GM12878 (cell line): Measurements from ENCODE around the gene PRKRIP1. TPM values are rescaled to one million over a fixed set of nuclear protein-coding genes. Genes with fewer than 3 reads are reported as not detected.

Experiments
- ATAC-seq: fragments of 200-7000 bp; cut with Tn5 transposase; 3 replicates; pipeline ENCODE4 v1.9.1; 2020; ENCODE audit warnings: mild to moderate bottlenecking, moderate library complexity
- BruUV-seq: library from RNA; stranded (reverse); fragments of 400-500 nt; replicated peaks from 2 replicates; lab custom pipeline; 2021; lab: Mats Ljungman, UMichigan
- CTCF ChIA-PET: fragments of 300-600 bp; sonication (Branson Sonifier 250); formaldehyde crosslinking; extraction: SDS; loops from one replicate; lab custom pipeline; 2021; ENCODE audit warnings: inconsistent platforms; lab: Yijun Ruan, JAX
- POLR2A ChIA-PET: fragments of 350-600 bp; formaldehyde crosslinking; extraction: SDS; loops from one replicate; lab custom pipeline; 2021; ENCODE audit warnings: inconsistent platforms; lab: Charles Lee
- RAD21 ChIA-PET: fragments of 300-600 bp; sonication (Branson Sonifier 250); formaldehyde crosslinking; loops from one replicate; lab custom pipeline; 2023; ENCODE audit warnings: antibody characterized with exemption; ENCODE audit not compliant: unreplicated experiment; lab: Charles Lee
- SMC1A ChIA-PET: fragments of 300-600 bp; sonication (Branson Sonifier 250); formaldehyde crosslinking; loops from one replicate; lab custom pipeline; 2023; ENCODE audit not compliant: unreplicated experiment, uncharacterized antibody; lab: Charles Lee
- DNase-seq: peaks from one replicate; pipeline ENCODE4 v3.0.0-alpha.2; 2011; ENCODE audit warnings: low read depth, low spot score
- FAIRE-seq: peaks from 3 replicates; lab custom pipeline; 2011; peaks lifted over from hg19 to GRCh38; lab: Jason Lieb, UNC
- H2AFZ ChIP-seq: 2 replicates; pipeline ENCODE4 v1.6.0; 2011; ENCODE audit warnings: low read depth, low read length, control low read depth; ENCODE audit not compliant: control insufficient read depth
- H3K27ac ChIP-seq: 2 replicates; pipeline ENCODE4 v1.5.1; 2011; ENCODE audit warnings: control low read depth; ENCODE audit not compliant: control insufficient read depth, insufficient read depth
- H3K27me3 ChIP-seq, 2 experiments: replicated peaks in 1 of 2; 2 replicates each; pipeline versions ENCODE4 v1.6.0 to v1.6.1; 2011; ENCODE audit warnings: low read length in 1 of 2; ENCODE audit not compliant: control insufficient read depth in 2 of 2, insufficient read depth in 2 of 2
- H3K36me3 ChIP-seq, 2 experiments: 2 replicates each; pipeline ENCODE4 v1.5.1; 2011; ENCODE audit warnings: low read length in 1 of 2; ENCODE audit not compliant: control insufficient read depth in 2 of 2, insufficient read depth in 2 of 2
- H3K4me1 ChIP-seq: 2 replicates; pipeline ENCODE4 v1.6.1; 2011; ENCODE audit warnings: mild to moderate bottlenecking, low read length, moderate library complexity, mixed read lengths; ENCODE audit not compliant: control insufficient read depth, insufficient read depth
- H3K4me2 ChIP-seq: 2 replicates; pipeline ENCODE4 v1.6.0; 2011; ENCODE audit warnings: control low read depth; ENCODE audit not compliant: control insufficient read depth, insufficient read depth
- H3K4me3 ChIP-seq: fragments of 200-600 bp; sonication (generic); 2 replicates; pipeline ENCODE4 v1.5.1; 2016
- H3K79me2 ChIP-seq: 2 replicates; pipeline ENCODE4 v1.6.0; 2011; ENCODE audit warnings: low read length; ENCODE audit not compliant: control insufficient read depth, insufficient read depth
- H3K9ac ChIP-seq: 2 replicates; pipeline ENCODE4 v1.8.0; 2011; ENCODE audit warnings: low read length, control low read depth, mixed read lengths; ENCODE audit not compliant: control insufficient read depth, insufficient read depth
- H3K9me3 ChIP-seq: replicated peaks from 3 replicates; pipeline ENCODE4 v1.5.1; 2011; ENCODE audit warnings: mild to moderate bottlenecking, low read length; ENCODE audit not compliant: control insufficient read depth, insufficient read depth
- H4K20me1 ChIP-seq: 2 replicates; pipeline ENCODE4 v1.6.0; 2011; ENCODE audit not compliant: control insufficient read depth, insufficient read depth
- CTCF ChIP-seq, 3 experiments: IDR thresholded peaks in 2 of 3; conservative IDR thresholded peaks in 1 of 3; 2 replicates each; pipeline ENCODE4 v1.5.1; 2011; ENCODE audit warnings: low read depth in 3 of 3, low read length in 3 of 3, mild to moderate bottlenecking in 3 of 3, control low read depth in 2 of 3, moderate library complexity in 2 of 3, inconsistent platforms in 1 of 3, mixed read lengths in 1 of 3; ENCODE audit not compliant: control insufficient read depth in 2 of 3, insufficient read depth in 1 of 3; ENCODE audit errors: extremely low read depth in 1 of 3
- GATAD2B ChIP-seq: fragments of 450-650 bp; conservative IDR thresholded peaks from 2 replicates; pipeline ENCODE4 v1.6.1; 2017; ENCODE audit warnings: low read depth, mild to moderate bottlenecking, moderate library complexity
- HDAC6 ChIP-seq: fragments of 200-600 bp; sonication (generic); IDR thresholded peaks from one replicate; pipeline ENCODE4 v1.8.0; 2017; ENCODE audit warnings: antibody characterized with exemption; ENCODE audit not compliant: unreplicated experiment
- MEF2B ChIP-seq: fragments of 450-650 bp; IDR thresholded peaks from 2 replicates; pipeline ENCODE4 v1.6.1; 2018; ENCODE audit warnings: mild to moderate bottlenecking, moderate library complexity; ENCODE audit not compliant: partially characterized antibody, poor library complexity, severe bottlenecking
- MLLT1 ChIP-seq: fragments of 450-650 bp; IDR thresholded peaks from 2 replicates; pipeline ENCODE4 v1.6.1; 2016; ENCODE audit warnings: mild to moderate bottlenecking
- PBX3 ChIP-seq: IDR thresholded peaks from 2 replicates; pipeline ENCODE4 v1.6.1; 2011; ENCODE audit warnings: mild to moderate bottlenecking, low read depth, low read length, moderate library complexity; ENCODE audit not compliant: insufficient replicate concordance
- PRDM15 ChIP-seq: fragments of 450-650 bp; formaldehyde crosslinking; IDR thresholded peaks from 2 replicates; pipeline ENCODE4 v1.4.0; 2020; ENCODE audit warnings: mild to moderate bottlenecking, moderate library complexity
- SMARCA5 ChIP-seq: fragments of 450-650 bp; IDR thresholded peaks from 2 replicates; pipeline ENCODE4 v1.6.1; 2017; ENCODE audit warnings: mild to moderate bottlenecking
- TARDBP ChIP-seq: IDR thresholded peaks from 2 replicates; pipeline ENCODE4 v1.6.1; 2016; ENCODE audit warnings: borderline replicate concordance
- TCF12 ChIP-seq: IDR thresholded peaks from 2 replicates; pipeline ENCODE4 v1.6.1; 2011; ENCODE audit warnings: low read depth, mild to moderate bottlenecking, low read length
- ZBTB33 ChIP-seq: fragments of 450-650 bp; IDR thresholded peaks from 2 replicates; pipeline ENCODE4 v1.6.1; 2017; ENCODE audit warnings: mild to moderate bottlenecking
- ZNF384 ChIP-seq: IDR thresholded peaks from 2 replicates; pipeline ENCODE4 v1.6.1; 2012; ENCODE audit warnings: low read depth, mild to moderate bottlenecking, low read length, improper control_type of control experiment, borderline replicate concordance
- WGBS: methylation state at CpG from one replicate; pipeline ENCODE4 v1.1.6; 2016; ENCODE audit warnings: low lambda C conversion rate; ENCODE audit not compliant: insufficient replicate concordance, insufficient coverage; ENCODE audit errors: missing lambda C conversion rate; 5-methylcytosine and 5-hydroxymethylcytosine counted together
- in situ Hi-C: fragments of 300-500 bp; cut with MboI; formaldehyde crosslinking; loops from 9 replicates; pipeline ENCODE4 v1.14.3; 2018; ENCODE audit warnings: mixed read lengths
- intact Hi-C: fragments of 100-400 bp; cut with micrococcal nuclease; formaldehyde crosslinking; loops from one replicate; pipeline ENCODE4 v1.14.2; 2022; ENCODE audit not compliant: unreplicated experiment
- polyA plus RNA-seq, 11 experiments: library from polyadenylated mRNA; depleted of rRNA in 4 of 11; unstranded in 6 of 11; stranded (reverse) in 5 of 11; fragments of >200 nt; fragmentation: Nextera tagmentation in 4 of 11; fragmentation: Illumina TruSeq in 1 of 11; extraction: Ambion mirVana in 4 of 11; extraction: Trizol in 1 of 11; gene quantifications; 1 replicate in 1 of 11; 2 replicates in 10 of 11; pipeline versions ENCODE4 v1.2.1 to v1.2.3, GENCODE V29; 2011 to 2016; ENCODE audit warnings: inconsistent platforms in 2 of 11, missing spikeins in 2 of 11, low read depth in 1 of 11
- total RNA-seq, 4 experiments: library from RNA; depleted of rRNA in 3 of 4; stranded (reverse); fragments of >200 nt in 3 of 4; fragmentation: Illumina TruSeq in 1 of 4; extraction: Trizol in 1 of 4; gene quantifications; 2 replicates each; pipeline versions ENCODE4 v1.2.1 to v1.2.3, GENCODE V29; 2013 to 2021

Gene PRKRIP1
- total and polyA plus RNA-seq, 10 of the 15 experiments (the other 5 are each of a cell fraction or from before 2014, with no cell fraction given), result 17.0 to 38.4 (median 25.5) TPM

- peak overlapping the region; percentile 91 for H3K4me2 ChIP-seq
- H3K27ac ChIP-seq, result peak overlapping the region; percentile 86
- ChIA-PET RAD21 (interaction anchor here (1.3 to 2.9 kb wide), 3 partner anchors 8 to 29 kb away, joined by 3 to 26 read pairs (median 13); no protein-coding TSS in a partner anchor), SMC1A (interaction anchor here (0.9 to 3.1 kb wide), 8 partner anchors 8 to 37 kb away, joined by 3 to 15 read pairs (median 4); partner anchors contain the start of genes ALKBH4 and LRWD1), CTCF (interaction anchor here (0.6 to 5.0 kb wide), 7 partner anchors 8 to 27 kb away, joined by 3 to 39 read pairs (median 5); no protein-coding TSS in a partner anchor), POLR2A (interaction anchor here (0.5 to 13.0 kb wide), 6 partner anchors 7 to 1885 kb away, joined by 3 to 210 read pairs (median 9); no protein-coding TSS in a partner anchor)
- in situ Hi-C loops (no loop called here), intact Hi-C loops (no loop called here)
- peaks cover 8 to 9% of the 10 kb centered on the region in 2 experiments for H3K36me3 ChIP-seq
- BruUV-seq, result TSS peak; percentile 65
- H3K9me3 ChIP-seq, result no peaks in the 10 kb centered on the region
- peaks cover 34% of the 10 kb centered on the region for H3K4me1 ChIP-seq
- peaks cover 40% of the 10 kb centered on the region for H3K79me2 ChIP-seq
- FAIRE-seq, result no peak
- no peaks in the 10 kb centered on the region for H3K27me3 ChIP-seq
- 6% methylated on average over 8 of the region's 9 CpGs for WGBS
- H3K9ac ChIP-seq, result peak overlapping the region; percentile 79
- H2AFZ ChIP-seq, result no peak overlapping the region; the same call in none of the 2 replicates
- H4K20me1 ChIP-seq, result no peaks in the 10 kb centered on the region
- DNase-seq, result no peak
- peak; percentile 33 for ATAC-seq
- peak overlapping the region; percentile 74 for H3K4me3 ChIP-seq
- TF ChIP-seq HDAC6 (no peak), PBX3 (no peak), CTCF (IDR thresholded peaks at IDR 0.05 in 2 of 3, conservative IDR thresholded peaks at IDR 0.05 in 1 of 3; ENCODE audit: control insufficient read depth in 2 of 3, extremely low read depth in 1 of 3, insufficient read depth in 1 of 3, low read depth in 3 of 3, low read length in 3 of 3) (0 out of 6 replicates have a peak, but pooled peaks of 1 of the 3 experiments have one; percentile 0), ZBTB33 (no peak), PRDM15 (CRISPR knock-in tag) (no peak), ZNF384 (peak; percentile 66), MEF2B (no peak), TARDBP (no peak), SMARCA5 (no peak), TCF12 (0 out of 2 replicates have a peak, but pooled peaks have one; percentile 2), MLLT1 (peak; percentile 50; the same call in 1 of the 2 replicates), GATAD2B (no peak)
These were observed 37.9 kb downstream of the PRKRIP1 start for GRCh38 chr7:102434039-102434486.
